Activated CD4-positive, alpha-beta T cell treated with anti-CD3 and anti-CD28 coated beads for 4 hours (primary cell): ENCODE data around the gene IREB2.

Experiments
- DNase-seq, 2 donors: peaks; one replicate each; pipeline ENCODE4 v3.0.0-alpha.2; 2020

Gene IREB2

DNA sequence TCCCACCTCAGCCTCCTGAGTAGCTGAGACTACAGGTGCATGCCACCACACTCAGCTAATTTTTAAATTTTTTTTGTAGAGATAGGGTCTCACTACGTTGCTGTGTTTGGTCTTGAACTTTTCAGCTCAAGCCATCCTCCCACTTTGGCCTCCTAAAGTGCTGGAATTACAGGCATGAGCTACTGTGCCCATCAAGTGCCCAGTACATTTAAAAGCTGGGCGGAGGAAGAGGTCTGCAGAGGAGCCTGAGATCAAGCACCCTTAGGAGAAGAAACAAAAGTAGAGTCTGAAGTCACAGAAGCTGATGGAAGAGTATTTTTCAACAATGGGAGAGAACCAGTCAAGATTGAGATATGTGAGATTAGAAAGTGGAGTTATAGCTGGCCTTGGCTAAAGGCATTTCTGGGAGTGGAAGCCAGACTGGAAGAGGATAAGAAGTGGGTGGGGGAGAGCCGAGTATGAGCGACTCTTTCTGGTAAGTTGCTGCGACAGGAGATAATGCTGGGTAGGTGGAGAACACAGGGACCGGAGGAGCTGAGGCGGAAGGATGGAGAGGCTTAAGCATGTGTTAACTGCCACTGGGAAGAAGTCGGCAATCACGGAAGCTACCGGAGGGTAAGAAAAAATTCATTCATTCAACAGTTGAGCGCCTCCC is 782 bp upstream of the IREB2 start:
- no peak for DNase-seq

DNA sequence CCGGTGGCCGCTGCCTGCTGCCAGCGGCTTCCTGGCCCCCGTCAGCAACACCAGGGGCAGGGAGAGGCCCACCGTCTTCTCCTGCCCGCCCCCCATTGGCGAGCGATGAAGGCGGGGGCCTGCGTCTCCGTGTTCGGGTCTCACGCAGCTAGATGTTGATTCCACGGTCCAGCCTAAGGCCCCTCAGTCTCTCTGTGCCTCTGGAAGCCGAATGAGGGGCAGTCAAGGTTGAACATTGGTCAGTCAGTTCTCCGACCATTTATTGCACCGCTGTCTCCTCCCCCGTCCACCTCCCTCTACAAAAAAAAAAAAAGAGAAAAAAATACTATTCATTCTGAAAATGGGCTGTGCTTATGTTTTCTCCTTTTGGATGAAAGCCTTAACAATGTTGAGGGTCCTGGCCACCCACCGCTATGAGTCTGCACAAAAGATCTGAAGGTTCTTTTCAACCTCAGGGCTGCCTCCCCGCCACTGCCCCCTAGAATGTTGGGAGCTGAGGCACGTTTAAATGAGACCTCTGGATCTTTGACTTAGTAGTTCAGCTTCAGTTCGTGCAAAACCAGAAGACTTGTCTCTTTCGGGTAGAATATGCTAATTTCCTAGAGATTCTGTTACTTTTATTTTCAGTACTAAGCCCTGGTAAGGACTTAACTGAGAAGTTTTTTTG is 736 bp downstream of the IREB2 start:
- peak in 1 of 2 donors; percentile 11 for DNase-seq

DNA sequence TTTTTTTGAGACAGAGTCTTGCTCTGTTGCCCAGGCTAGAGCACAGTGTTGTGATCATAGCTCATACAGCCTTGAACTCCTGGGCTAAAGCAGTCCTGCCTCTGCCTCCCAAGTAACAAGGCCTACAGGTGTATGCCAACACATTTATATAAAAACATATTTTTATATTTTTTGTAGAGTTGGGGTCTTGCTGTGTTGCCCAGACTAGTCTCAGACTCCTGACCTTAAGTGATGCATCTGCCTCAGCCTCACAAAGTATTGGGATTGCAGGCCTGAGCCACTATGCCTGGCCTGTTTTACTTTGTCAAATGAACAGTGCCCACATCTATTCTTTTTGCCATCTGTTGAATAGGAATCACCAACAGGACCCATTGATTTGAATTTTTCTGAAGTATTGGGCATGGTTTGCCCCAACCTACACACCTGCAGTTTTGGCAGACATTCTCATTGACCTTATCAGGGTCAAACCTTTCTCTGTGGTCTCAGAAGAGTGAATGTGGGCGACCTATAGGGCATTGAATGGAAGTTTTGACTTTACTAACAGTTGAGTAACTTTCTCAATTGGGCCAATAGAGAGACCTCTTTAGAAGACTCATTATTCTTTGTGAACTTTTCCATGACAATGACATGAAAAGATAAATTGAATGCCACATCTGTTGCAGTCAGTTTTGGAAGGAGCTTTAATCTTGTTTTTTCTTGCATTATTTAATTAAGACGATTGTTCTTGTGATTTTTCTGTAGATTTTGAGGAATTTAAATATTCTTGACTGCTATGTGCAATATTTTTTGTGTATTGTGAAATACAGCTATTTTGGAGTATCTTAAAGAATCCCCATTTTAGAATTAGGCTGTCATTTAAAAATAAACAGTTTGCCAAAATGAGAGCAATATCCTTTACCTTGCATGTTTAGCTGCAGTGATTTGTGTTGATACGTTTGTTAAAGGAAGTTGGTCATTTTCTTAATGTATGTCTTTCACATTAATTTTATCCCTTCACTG is 2.7 kb downstream of the IREB2 start:
- DNase-seq, result no peak

DNA sequence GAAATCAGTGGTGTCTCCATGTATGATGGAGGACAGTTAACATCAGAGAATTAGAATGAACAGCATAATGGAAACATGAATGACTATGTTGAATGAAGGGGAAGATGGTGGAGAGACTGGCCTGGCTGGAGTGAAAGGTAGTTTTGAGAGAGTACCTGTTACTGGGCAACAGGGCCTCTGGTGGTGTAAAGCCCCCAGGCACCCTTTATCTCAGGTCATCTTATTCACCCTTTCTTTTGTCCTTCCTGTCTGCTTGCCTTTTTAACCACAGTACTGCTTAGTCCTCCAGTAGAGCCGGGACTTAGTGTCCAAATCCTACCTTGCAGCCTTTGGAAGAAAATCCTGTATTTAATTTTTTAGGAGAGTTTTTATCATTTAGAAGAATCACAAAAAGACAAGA is 6.2 kb downstream of the IREB2 start:
- DNase-seq, result no peak

DNA sequence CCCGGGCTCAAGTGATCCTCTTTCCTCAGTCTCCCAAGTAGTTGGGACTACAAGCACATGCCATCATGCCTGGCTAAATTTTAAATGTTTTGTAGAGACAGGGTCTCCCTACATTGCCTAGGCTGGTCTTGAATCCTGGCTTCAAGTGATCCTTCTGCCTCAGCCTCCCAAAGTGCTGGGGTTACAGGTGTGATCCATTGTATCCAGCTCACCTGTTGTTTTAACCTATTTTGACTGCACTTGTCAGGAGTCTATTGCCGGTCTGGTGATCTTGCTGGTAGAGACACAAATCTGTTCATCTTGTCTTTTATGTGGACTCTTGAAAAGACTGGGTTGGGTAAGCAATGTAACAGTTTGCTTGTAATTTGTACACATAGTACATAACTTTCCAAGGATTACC is 7.9 kb downstream of the IREB2 start:
- no peak for DNase-seq

DNA sequence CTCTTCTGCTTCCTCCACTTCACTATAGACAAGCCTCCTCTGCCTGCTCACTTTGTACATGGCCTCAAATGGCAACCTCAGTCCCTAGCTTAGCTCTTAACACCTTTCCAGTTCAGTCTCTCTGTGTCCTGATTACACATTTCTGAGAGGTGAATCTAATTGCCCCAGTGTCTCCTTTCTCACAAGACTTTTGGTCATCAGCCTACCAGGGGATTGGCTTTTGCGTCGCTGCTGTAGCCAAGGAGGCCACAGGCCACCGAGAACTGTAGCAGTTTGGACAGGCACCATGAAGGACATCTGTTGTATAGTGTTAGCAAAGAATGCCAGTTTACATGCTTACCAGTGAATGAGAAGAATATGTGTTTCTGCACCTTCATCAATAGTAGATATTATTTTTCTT is 8.5 kb downstream of the IREB2 start:
- no peak for DNase-seq

DNA sequence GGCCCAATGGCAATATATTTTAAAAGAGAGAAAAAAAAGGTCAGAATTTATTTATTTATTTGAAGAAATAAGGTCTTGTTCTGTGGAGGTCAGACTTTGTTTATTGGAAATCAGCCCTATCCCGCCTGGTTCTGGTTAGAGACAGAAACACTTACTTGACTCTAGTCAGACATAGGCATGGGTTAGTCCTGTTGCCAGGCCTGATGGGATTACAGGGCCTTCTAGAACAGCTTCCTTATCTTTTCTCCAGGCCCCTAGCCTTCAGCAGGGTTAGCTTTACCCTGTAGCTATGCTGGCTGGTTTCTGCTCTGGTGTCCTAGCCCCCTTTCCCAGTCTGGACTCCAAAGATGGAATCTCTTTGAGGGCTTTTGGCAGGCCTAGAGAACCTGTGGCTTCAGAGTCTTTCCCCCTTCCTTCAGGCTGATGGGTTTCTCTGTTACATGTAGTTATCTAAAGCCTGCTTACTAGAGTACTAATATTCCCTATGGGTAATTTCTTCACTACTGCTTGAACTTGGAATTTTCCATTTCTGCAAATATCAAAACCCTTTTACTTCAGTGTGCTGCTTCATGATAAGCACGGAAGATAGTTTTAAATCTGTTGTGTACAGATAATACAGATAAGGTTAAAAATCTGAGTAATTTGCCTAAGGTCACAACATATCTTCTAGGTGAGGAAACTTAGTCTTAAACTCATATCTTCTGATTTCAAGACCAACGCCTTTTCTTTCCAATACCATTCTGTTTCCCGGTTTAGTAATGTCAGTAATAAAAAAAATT is 10.6 kb downstream of the IREB2 start:
- DNase-seq, result no peak

DNA sequence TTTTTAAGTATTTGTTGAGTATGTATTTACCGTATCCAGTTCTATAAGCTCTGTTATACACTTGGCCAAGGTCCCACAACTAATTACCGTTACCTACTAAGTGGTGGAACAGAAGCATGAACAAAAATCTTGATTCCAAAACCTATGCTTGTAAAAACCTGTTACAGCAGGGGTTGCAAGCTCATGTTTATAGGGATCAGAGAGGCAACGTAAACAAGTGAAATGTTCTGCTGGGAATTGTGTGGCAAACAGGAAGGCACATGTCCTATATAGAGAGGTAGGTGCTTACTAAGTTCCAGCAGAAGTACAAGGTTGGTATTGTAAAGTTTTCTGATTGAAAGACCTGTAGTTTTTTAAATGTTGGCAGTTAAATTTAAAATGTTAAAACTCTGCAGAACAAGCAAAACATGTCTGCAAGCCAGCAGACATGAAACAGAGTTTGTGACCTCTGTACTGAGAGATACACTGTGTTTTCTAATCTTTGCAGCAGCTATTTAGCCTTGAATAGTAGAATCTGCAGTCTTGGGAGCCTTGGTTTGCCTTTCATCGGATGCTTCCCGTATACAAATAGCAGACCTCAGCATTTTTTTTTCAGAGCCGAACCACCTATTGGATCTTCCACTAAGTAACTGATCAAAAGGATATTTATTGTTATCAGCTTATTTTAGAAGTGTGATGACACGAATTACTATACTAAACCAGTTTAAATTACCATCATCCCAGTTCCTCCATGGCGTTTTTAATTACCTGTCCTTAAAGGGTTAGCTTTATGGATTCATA is 11.4 kb downstream of the IREB2 start:
- DNase-seq, result no peak

DNA sequence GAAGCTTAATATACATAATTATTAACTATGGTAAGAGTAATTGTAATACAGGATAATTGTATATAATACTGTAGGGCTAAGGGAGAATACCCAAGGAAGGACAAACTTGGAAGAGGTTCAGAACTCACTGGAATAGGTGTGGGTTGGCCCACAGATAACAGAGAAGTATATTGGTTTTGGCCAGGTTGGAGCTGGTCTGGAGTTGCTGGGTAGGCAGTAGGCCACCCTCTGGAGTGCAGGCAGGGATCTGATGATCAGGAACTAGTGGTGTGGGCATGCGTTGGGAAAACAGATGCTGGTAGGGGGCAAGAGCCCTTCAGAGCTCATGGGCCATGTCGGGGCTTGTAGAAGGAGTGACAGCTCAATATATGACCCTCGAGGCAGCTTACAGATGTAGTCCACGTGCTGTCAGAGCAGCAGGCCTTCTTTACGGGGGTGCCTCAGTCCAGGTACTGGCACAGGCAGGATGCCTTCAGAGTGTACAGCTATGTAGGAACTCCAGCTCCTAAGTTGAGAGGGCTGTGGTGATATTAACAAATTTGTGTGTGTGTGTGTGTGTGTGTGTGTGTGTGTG is 12.4 kb downstream of the IREB2 start:
- no peak for DNase-seq

DNA sequence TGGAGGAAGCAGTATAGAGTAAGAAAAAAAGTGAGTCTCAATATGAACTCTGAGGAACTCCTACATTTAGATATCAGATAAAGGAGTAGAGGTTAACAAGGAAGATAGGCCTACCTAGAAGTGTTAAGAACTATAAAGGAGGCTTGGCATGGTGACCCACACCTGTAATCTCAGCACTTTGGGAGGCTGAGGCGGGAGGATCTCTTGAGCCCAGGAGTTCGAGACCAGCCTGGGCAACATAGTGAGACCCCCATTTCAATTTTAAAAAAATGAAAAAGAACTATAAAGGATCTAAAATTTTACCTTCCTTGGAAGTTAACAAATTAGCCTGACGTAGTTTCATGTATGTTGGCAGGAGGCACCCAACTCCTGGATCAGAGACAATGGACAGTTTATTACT is 14.5 kb downstream of the IREB2 start:
- no peak for DNase-seq

DNA sequence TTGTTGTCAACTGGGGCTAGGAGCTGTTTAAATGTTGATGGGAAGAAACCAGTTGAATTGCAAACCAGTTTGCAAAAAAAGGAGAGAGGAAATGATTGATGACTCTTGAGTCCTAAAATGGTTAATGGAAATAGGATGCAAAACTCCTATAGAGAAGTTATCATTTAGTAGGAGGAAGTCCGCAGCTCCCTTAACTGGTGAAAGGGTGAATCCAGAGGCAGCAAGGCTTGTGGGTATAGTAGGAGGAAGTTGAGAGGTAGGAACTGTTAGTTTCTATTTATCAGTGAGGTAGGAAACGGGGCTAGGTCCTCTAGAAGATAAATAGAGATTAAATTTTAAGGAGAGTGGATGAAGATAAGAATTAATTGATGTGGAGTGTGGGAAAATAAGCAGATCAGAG is 15.4 kb downstream of the IREB2 start:
- DNase-seq, result no peak

DNA sequence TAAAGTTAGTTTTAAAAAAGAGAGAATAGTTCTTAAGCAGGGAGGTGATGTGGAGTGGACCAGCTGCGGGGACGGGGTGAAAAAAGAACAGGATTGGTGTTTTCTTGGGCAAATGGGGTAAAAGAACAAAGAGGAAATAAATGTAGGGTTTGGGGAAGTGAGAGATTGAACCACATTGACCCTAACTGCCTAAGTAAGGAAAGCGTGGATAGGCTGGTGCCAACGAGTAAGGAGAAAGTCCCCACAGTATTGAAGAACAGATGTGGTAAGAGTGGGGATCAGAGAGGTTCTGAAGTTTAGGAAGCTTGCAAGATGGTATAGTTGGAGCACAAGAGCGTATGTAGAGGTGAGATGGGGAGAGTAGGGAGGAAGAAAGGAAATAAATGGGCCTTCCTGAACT is 17.0 kb downstream of the IREB2 start:
- DNase-seq, result no peak

DNA sequence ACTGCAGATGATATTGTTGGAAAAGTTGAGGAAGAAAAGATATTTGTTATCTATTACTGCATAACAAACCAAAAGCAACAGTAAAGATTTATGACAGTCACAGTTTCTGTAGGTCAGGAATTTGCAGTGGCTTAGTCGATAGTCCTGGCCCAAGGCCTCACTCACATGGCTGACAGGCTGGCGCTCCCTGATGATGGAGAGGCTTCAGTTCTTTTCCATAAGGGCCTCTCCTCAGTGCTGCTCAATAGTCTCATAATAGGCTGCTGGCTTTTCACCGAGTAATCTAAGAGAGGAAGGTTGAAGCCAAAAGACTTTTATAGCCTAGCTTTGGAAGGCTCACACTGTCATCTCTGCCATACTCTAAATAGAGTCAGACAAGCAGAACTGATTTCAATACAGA is 17.7 kb downstream of the IREB2 start:
- no peak for DNase-seq

DNA sequence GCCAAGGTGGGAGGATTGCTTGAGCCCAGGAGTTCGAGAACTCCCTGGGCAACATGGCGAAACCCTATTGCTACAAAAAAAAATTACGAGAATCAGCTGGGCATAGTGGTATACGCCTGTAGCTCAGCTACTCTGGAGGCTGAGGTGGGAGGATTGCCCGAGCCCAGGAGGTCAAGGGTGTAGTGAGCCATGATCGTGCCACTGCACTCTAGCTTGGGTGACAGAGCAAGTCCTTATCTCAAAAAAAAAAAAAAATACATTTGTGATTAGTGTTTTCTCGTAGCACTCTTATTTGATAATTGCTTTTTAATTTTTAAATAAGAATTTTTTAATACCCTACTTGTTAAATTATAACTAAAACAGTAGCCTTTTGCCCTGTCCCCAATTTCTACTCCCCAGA is 18.4 kb downstream of the IREB2 start:
- DNase-seq, result no peak

DNA sequence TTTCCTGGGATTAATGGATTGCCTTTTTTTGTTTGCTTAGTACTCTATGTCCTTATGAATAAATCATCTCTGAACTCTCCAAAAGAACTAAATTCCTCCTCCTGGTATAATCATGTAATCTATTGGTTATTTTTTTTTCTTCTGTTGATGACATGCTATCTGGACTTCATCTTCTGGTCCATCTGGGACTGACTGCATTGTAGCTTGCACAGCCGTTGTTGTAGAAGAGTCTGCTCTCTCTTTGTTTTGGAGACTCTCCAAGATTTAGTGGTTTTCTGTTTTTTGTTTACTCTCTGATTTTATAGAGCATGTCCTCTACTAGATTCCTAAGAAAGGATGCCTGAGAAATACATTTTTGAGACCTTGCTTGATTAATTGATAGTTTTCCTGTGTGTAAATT is 19.1 kb downstream of the IREB2 start:
- DNase-seq, result no peak

DNA sequence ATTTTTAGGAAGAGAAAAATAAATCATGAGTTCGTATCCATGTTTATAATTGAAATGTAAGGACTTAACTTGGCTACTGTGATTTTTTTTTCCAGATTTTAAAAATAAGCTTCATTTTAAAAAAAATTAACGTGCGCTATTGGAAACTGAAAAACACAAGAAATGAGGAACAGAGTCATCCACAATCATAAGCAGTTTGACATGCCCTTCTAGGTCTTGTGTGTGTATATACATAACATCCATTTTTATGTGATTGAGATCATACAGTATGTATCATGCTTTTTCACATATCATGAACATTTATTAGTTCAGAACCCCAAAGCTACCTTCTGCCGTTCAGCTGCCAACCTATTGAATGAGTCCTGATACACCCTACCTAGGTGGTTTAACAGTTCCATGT is 22.7 kb downstream of the IREB2 start:
- DNase-seq, result no peak

DNA sequence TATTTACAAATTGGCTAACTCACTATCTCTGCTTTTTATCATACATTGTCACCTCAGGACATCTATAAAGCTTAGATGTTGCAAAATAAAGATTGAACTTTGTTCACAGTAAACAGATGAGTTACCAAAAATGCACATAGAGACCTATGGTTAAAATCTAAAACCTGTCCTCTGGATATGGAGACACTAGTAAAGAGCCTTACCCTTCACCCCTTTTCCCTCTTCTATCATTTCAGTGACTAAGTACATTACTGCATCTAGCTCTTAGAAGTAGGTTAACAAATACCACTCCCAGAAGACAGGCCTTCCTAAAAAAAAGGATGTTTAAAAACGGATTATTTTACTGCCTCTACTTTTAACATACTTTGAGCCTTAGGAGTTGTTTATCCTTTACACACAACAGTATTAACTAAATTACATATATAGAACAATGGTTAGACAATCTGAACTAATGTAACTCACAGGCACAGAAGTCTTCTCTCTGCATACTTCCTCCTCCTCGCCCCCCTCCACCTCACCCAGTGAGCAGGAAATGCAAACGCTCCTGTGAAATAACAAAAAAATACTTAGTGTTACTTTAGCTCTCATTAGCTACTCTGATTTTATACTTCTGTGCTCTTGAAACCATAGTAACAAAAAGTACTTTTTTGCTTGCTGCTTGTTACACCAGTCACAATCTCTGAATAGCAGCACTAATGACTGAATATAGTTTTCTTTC is 23.3 kb downstream of the IREB2 start:
- peak in 1 of 2 donors; percentile 16 for DNase-seq

DNA sequence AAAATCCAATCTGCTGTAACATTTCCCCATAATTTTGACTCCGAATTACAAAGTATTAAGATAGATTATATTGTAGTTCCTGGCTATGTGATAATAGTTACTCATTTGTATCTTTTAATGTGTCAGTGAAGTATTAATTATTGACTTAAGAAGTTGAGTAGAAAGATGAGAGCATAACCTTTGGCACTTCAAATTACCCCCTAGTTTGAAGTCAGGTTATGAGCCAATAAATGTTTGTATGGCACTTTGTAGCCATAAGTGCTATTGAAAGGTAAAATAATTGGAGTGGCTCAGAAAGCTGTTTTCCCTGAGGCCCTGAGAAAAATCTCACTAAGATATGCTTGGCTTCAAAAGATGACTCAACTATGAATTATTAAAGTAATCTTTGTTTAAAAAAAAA is 31.0 kb downstream of the IREB2 start:
- DNase-seq, result no peak

DNA sequence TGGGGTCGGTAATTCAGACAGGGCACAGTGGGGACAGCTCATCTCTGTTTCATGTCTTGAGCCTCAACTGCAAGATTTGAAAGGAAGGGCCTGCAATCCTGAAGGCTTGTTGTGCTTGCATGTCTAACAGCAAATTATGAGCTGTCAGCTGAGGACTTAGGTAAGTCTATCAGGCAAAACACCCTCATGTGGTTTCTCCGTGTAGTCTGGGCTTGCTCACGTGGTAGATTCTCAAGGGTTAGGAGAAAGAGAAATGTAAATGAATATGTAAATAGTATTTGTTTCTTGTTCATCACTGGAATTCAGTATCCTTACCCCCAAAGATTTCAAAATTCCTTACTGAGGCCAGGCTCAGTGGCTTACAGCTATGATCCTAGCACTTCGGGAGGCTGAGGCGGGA is 39.3 kb downstream of the IREB2 start:
- no peak for DNase-seq

DNA sequence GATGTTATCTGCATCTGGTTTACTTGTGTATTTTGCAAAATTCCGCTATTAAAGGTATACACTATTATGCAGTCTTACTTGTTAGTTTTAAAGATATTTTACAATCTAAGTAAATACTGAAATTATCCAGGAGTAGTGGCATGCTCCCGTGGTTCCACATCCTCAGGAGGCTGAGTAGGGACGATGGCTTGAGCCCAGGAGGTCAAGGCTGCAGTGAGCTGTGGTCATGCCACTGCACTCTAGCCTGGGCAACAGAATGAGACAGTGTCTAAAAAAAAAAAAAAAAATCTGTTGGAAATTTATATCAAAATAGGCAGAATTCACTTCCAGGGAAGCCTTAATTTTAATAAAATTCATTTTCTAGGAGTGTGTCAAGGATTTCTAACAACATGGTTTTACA is 41.6 kb downstream of the IREB2 start:
- DNase-seq, result no peak

DNA sequence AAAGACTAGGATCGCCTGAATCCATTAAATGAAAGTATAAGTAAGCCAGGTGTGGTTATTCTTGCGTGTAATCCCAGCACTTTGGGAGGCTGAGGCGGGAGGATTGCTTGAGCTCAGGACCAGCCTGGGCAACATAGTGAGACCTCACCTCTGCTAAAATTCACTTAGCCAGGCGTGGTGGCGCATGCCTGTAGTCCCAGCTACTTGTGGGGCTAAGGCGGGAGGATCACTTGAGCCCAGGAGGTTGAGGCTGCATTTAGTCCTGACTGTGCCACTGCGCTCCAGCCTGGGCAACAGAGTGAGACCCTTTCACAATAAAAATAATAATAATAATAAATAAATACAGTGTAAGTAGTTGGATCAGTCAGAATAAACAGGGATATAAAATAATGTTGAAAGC is 43.9 kb downstream of the IREB2 start:
- DNase-seq, result no peak
